ENCODE results near the gene SCN3B.

Gene SCN3B

DNA sequence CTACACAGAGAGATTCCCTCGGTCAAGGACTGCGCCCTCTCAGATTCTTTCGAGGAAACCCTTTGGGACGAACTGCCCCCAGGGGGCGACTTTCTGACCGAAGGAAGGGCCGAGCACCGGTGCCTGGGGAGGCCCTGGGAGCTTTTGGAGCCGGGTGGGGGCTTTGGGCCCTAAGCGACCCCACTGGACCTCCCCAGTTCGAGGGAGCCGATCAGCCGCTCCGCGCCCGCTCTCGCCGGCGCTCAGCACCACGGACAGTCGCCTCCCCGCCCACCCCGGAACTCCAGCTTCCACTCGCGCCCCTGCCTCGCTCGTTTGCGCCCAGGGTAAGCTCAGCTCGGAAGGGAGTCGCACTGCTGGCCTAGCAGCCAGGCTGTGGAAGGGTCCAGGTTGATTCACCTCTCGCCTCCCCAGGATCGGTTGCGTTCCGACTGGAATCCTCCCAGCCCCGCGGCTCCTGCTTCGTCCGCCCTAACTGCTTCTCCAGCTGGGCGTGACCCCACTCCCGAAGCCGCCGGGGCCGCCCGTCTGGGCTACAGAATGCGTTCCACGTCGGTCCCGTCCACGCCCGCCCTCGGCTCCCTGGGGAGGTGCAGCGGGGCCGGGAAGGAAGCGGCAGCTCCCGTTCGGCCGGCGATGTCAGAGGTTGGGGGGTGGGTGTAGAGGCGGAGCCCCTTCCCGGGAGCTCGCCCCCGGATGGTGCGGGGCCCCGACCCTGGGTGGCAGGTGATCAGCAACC lies 428 bp downstream of the SCN3B start (continued):
- no peak for TF ChIP-seq ZSCAN4 (tag by site-specific recombination; IDR thresholded peaks at IDR 0.05)
- peak; percentile 41; the same call in 1 of the 2 replicates for TF ChIP-seq CTCF (tag by site-specific recombination; IDR thresholded peaks at IDR 0.05)
- TF ChIP-seq KLF16 (tag by site-specific recombination; IDR thresholded peaks at IDR 0.05): peak; percentile 42; the same call in 1 of the 2 replicates
- TF ChIP-seq ZIC2 (tag by site-specific recombination; IDR thresholded peaks at IDR 0.05): no peak
- TF ChIP-seq, protein P1, sequence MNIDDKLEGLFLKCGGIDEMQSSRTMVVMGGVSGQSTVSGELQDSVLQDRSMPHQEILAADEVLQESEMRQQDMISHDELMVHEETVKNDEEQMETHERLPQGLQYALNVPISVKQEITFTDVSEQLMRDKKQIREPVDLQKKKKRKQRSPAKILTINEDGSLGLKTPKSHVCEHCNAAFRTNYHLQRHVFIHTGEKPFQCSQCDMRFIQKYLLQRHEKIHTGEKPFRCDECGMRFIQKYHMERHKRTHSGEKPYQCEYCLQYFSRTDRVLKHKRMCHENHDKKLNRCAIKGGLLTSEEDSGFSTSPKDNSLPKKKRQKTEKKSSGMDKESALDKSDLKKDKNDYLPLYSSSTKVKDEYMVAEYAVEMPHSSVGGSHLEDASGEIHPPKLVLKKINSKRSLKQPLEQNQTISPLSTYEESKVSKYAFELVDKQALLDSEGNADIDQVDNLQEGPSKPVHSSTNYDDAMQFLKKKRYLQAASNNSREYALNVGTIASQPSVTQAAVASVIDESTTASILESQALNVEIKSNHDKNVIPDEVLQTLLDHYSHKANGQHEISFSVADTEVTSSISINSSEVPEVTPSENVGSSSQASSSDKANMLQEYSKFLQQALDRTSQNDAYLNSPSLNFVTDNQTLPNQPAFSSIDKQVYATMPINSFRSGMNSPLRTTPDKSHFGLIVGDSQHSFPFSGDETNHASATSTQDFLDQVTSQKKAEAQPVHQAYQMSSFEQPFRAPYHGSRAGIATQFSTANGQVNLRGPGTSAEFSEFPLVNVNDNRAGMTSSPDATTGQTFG (tag by site-specific recombination; IDR thresholded peaks at IDR 0.05; ENCODE audit: borderline replicate concordance): no peak
- peak; percentile 91 for TF ChIP-seq KLF1 (tag by site-specific recombination; IDR thresholded peaks at IDR 0.05)
- TF ChIP-seq KLF9 (tag by site-specific recombination; IDR thresholded peaks at IDR 0.05; ENCODE audit: low read depth): peak; percentile 84
- peak; percentile 43; the same call in 1 of the 2 replicates for TF ChIP-seq ZBTB48 (tag by site-specific recombination; IDR thresholded peaks at IDR 0.05)
- TF ChIP-seq ZNF157 (tag by site-specific recombination; IDR thresholded peaks at IDR 0.05): no peak
- no peak for TF ChIP-seq ZNF10 (tag by site-specific recombination; IDR thresholded peaks at IDR 0.05)
- TF ChIP-seq ZXDB (tag by site-specific recombination; IDR thresholded peaks at IDR 0.05): peak; percentile 41; the same call in 1 of the 2 replicates
- TF ChIP-seq REST (tag by site-specific recombination; IDR thresholded peaks at IDR 0.05): peak; percentile 98
- no peak for TF ChIP-seq ZFP69B (tag by site-specific recombination; IDR thresholded peaks at IDR 0.05)
- no peak for TF ChIP-seq ZNF341 (tag by site-specific recombination; IDR thresholded peaks at IDR 0.05; ENCODE audit: low read depth)
- no peak for TF ChIP-seq ZNF837 (tag by site-specific recombination; IDR thresholded peaks at IDR 0.05)
- no peak for TF ChIP-seq ZNF585B (tag by site-specific recombination; IDR thresholded peaks at IDR 0.05)
- TF ChIP-seq GFI1B (tag by site-specific recombination; IDR thresholded peaks at IDR 0.05): no peak
- 0 out of 2 replicates have a peak, but pooled peaks have one; percentile 36 for TF ChIP-seq KLF8 (tag by site-specific recombination; IDR thresholded peaks at IDR 0.05)
- TF ChIP-seq PBX3 (CRISPR knock-in tag; IDR thresholded peaks at IDR 0.05): peak; percentile 23; the same call in 1 of the 2 replicates
- TF ChIP-seq ZNF843 (tag by site-specific recombination; IDR thresholded peaks at IDR 0.05): no peak
- TF ChIP-seq, protein P2, sequence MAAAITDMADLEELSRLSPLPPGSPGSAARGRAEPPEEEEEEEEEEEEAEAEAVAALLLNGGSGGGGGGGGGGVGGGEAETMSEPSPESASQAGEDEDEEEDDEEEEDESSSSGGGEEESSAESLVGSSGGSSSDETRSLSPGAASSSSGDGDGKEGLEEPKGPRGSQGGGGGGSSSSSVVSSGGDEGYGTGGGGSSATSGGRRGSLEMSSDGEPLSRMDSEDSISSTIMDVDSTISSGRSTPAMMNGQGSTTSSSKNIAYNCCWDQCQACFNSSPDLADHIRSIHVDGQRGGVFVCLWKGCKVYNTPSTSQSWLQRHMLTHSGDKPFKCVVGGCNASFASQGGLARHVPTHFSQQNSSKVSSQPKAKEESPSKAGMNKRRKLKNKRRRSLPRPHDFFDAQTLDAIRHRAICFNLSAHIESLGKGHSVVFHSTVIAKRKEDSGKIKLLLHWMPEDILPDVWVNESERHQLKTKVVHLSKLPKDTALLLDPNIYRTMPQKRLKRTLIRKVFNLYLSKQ (tag by site-specific recombination; IDR thresholded peaks at IDR 0.05; ENCODE audit: borderline replicate concordance): no peak
- 0 out of 2 replicates have a peak, but pooled peaks have one; percentile 10 for TF ChIP-seq ZNF423 (tag by site-specific recombination; IDR thresholded peaks at IDR 0.05)
- TF ChIP-seq ZSCAN16 (tag by site-specific recombination; IDR thresholded peaks at IDR 0.05): no peak
- TF ChIP-seq HOXA7 (CRISPR knock-in tag; IDR thresholded peaks at IDR 0.05; ENCODE audit: borderline replicate concordance): no peak
- peak; percentile 88 for TF ChIP-seq ZNF335 (tag by site-specific recombination; conservative IDR thresholded peaks at IDR 0.05)
- no peak for TF ChIP-seq ZNF544 (tag by site-specific recombination; IDR thresholded peaks at IDR 0.05)
- TF ChIP-seq ZNF121 (tag by site-specific recombination; IDR thresholded peaks at IDR 0.05): no peak

All from HEK293 (cell line).